ENCODE data around the gene PHF1.

DNA sequence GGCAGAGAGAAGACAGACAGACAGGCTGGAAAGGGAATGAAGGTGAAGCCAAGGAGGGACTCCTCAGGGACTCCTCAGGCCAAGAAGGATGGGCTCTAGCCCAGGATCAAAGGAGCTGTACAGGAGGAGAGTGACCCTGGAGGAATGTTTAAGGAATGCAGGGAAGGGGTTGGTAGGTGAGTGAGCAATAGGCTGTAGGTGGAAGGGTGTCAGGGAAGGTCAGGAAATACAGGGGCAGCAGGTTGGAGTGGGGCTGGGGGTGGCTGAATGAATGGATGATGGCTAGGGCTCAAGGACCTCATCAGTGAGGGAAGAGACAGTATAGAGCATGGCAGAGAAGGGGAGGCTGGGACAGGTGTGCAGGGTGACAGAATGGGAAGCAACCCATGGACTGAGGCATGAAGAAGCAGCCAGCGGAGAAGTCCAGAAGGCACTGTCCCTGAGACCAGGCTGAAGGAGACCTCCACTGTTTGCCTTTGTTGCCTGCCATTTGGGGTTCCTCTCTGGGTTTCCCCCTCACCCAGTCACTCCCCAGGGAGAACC is 22.3 kb downstream of the PHF1 start:
- TF ChIP-seq POLR2A (IDR thresholded peaks at IDR 0.05; ENCODE audit: low read depth, low read length) = no peak
- no peak for TF ChIP-seq POLR2AphosphoS5 (IDR thresholded peaks at IDR 0.05; ENCODE audit: low read depth, low read length)
